IPS-18a (cell line): ENCODE data around the gene EZH2.

Experiments used
- H3K27ac ChIP-seq: one replicate; pipeline ENCODE4 v1.5.1; 2013; ENCODE audit warnings: low read length
- H3K27me3 ChIP-seq: one replicate; pipeline ENCODE4 v1.6.1; 2013; ENCODE audit warnings: mild to moderate bottlenecking, low read length; ENCODE audit not compliant: control insufficient read depth, insufficient read depth
- H3K36me3 ChIP-seq: one replicate; pipeline ENCODE4 v1.6.1; 2013; ENCODE audit warnings: low read depth, low read length; ENCODE audit not compliant: control insufficient read depth
- H3K4me1 ChIP-seq: one replicate; pipeline ENCODE4 v1.6.1; 2013; ENCODE audit warnings: low read depth, low read length; ENCODE audit not compliant: control insufficient read depth
- H3K4me3 ChIP-seq: one replicate; pipeline ENCODE4 v1.5.1; 2013; ENCODE audit warnings: low read length
- H3K9ac ChIP-seq: one replicate; pipeline ENCODE4 v1.6.1; 2013; ENCODE audit warnings: mild to moderate bottlenecking, low read length, moderate library complexity
- H3K9me3 ChIP-seq: one replicate; pipeline ENCODE4 v1.6.1; 2013; ENCODE audit warnings: low read depth, low read length; ENCODE audit not compliant: control insufficient read depth

EZH2 gene

DNA sequence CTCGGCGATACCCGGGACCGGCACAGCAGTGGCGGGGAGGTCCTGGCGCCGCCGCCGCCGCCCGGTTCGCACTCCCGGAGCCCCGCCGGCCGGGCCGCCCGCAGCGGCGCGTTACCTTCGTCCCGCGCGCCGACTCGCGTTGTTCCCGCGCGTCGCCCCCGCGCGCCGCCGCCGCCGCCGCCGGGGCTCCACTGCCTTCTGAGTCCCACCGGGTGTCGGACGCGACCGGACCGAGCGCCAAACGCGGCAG, at the start of gene EZH2:
TSS of gene EZH2 (minus strand) at position 243 of the 250 bp plus-strand sequence. CDS start 36,993 bp downstream, outside the sequence.
- Histone ChIP-seq H3K9me3 (no peaks in the 10 kb centered on the region), H3K27me3 (no peaks in the 10 kb centered on the region), H3K9ac (peak within 1 kb of the TSS; percentile 82), H3K4me1 (peaks cover 7% of the 10 kb centered on the region), H3K36me3 (no peaks in the 10 kb centered on the region), H3K27ac (peak within 1 kb of the TSS; percentile 32), H3K4me3 (peak within 1 kb of the TSS; percentile 66)

DNA sequence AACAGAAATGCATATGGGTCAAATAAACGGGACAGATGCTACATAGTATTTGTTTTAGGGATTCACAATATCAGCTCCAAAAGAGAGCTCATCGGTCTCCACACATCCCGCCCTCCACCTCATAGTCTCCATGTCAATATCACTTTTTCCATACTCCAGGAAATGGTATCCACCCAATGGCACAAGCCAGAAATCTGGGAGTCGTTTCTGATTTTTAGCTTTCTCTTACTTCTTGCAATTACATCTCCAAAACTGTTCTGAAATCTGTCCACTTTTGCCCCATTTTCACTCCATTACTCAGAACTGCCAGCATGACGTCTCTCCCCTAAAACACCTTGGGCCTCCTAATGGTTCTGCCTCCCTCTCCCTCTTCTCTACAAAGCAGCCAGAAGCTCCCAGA, 47.4 kb upstream of the EZH2 start:
- no peaks in the 10 kb centered on the region for H3K4me1 ChIP-seq
- H3K27ac ChIP-seq: no peak overlapping the region
- no peaks in the 10 kb centered on the region for H3K9me3 ChIP-seq
- no peaks in the 10 kb centered on the region for H3K36me3 ChIP-seq
- H3K27me3 ChIP-seq: no peaks in the 10 kb centered on the region
- H3K4me3 ChIP-seq: no peak overlapping the region
- no peak overlapping the region for H3K9ac ChIP-seq

DNA sequence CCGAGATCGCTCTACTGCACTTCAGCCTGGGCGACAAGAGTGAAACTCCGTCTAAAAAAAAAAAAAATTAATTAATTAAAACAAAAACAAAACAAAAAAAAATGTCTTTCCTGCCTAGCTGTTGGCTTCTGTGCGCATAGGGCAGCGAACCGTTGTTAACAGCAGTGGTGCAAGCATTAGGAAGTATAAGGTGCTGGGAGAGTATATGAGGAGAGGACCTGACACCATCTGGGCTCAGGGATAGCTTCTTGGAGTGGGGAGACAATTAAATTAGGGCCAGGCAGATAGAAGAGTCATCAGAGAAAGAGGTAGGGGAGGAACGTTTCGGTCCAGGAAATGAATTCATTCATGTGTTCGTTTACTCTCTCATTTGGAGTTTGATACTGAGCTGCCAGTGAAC, 46.2 kb upstream of the EZH2 start:
- no peak overlapping the region for H3K27ac ChIP-seq
- no peaks in the 10 kb centered on the region for H3K4me1 ChIP-seq

GRCh38 chr7:148929176-148929575, 45.1 kb upstream of the EZH2 start:
- H3K4me3 ChIP-seq: no peak overlapping the region

More for the DNA sequence above, 46.2 kb upstream of the EZH2 start:
- H3K9ac ChIP-seq: no peak overlapping the region
- H3K9me3 ChIP-seq: no peaks in the 10 kb centered on the region
- no peaks in the 10 kb centered on the region for H3K36me3 ChIP-seq
- no peak overlapping the region for H3K4me3 ChIP-seq
- H3K27me3 ChIP-seq: no peaks in the 10 kb centered on the region

GRCh38 chr7:148927123-148928045, 43.3 kb upstream of the EZH2 start:
- H3K9me3 ChIP-seq: no peaks in the 10 kb centered on the region
- H3K4me1 ChIP-seq: no peaks in the 10 kb centered on the region
- H3K36me3 ChIP-seq: no peaks in the 10 kb centered on the region
- no peaks in the 10 kb centered on the region for H3K27me3 ChIP-seq
- no peak overlapping the region for H3K4me3 ChIP-seq
- H3K27ac ChIP-seq: no peak overlapping the region
- no peak overlapping the region for H3K9ac ChIP-seq

More at GRCh38 chr7:148929176-148929575, 45.1 kb upstream of the EZH2 start:
- H3K27ac ChIP-seq: no peak overlapping the region
- no peaks in the 10 kb centered on the region for H3K27me3 ChIP-seq
- H3K9me3 ChIP-seq: no peaks in the 10 kb centered on the region
- no peaks in the 10 kb centered on the region for H3K4me1 ChIP-seq
- no peaks in the 10 kb centered on the region for H3K36me3 ChIP-seq
- H3K9ac ChIP-seq: no peak overlapping the region

DNA sequence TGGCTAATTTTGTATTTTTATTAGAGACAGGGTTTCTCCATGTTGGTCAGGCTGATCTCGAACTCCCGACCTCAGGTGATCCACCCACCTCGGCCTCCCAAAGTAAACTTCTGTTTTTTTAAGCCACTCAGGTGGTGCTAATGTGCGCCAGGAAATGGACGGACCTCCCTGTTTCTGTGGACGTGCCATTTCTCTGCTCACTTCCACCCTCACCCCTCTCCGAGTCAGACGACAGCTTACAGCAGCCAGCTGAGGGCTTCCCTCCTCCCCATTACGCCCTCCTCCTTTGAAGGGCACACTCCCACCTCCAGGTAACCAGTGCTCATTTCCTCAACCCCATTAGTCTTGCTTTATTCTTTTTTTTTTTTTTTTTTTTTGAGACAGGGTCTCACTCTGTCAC, 41.7 kb upstream of the EZH2 start:
- Histone ChIP-seq H3K36me3 (no peaks in the 10 kb centered on the region), H3K9me3 (no peaks in the 10 kb centered on the region), H3K4me1 (no peaks in the 10 kb centered on the region), H3K9ac (no peak overlapping the region), H3K27ac (no peak overlapping the region), H3K4me3 (no peak overlapping the region), H3K27me3 (no peaks in the 10 kb centered on the region)

GRCh38 chr7:148924011-148924410, 39.9 kb upstream of the EZH2 start:
- Histone ChIP-seq H3K4me3 (no peak overlapping the region), H3K9me3 (no peaks in the 10 kb centered on the region), H3K27me3 (no peaks in the 10 kb centered on the region), H3K36me3 (no peaks in the 10 kb centered on the region), H3K4me1 (no peaks in the 10 kb centered on the region), H3K27ac (no peak overlapping the region), H3K9ac (no peak overlapping the region)

- H3K27ac ChIP-seq: no peak overlapping the region
- no peaks in the 10 kb centered on the region for H3K27me3 ChIP-seq
- H3K4me1 ChIP-seq: no peaks in the 10 kb centered on the region
- H3K9me3 ChIP-seq: no peaks in the 10 kb centered on the region
- no peak overlapping the region for H3K9ac ChIP-seq
- H3K4me3 ChIP-seq: no peak overlapping the region
- H3K36me3 ChIP-seq: no peaks in the 10 kb centered on the region
Observed at GRCh38 chr7:148921806-148922205, 37.7 kb upstream of the EZH2 start.

DNA sequence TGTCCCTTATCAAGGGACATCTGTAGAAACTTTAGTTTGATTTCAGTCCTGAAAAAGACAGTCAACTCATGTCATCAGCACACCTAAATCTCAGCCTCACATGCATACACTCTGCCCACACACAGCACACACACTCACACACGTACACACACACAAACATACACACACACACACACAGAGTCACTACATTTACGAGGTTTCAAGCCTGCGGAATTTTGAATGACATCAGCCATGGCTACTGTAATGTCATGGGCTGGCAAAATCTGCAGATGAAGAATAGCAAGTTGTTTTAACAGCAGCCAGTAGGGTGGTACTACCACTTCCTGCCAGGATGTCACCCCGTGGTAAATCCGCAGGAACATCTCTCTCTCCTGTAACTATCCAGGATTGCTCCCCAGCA, 37.1 kb upstream of the EZH2 start:
- Histone ChIP-seq H3K9ac (no peak overlapping the region), H3K4me3 (no peak overlapping the region), H3K36me3 (no peaks in the 10 kb centered on the region), H3K27me3 (no peaks in the 10 kb centered on the region), H3K27ac (no peak overlapping the region), H3K4me1 (no peaks in the 10 kb centered on the region), H3K9me3 (no peaks in the 10 kb centered on the region)

GRCh38 chr7:148919859-148920258, 35.8 kb upstream of the EZH2 start:
- Histone ChIP-seq H3K9me3 (no peaks in the 10 kb centered on the region), H3K4me3 (no peak overlapping the region), H3K9ac (no peak overlapping the region), H3K27ac (no peak overlapping the region), H3K27me3 (no peaks in the 10 kb centered on the region), H3K4me1 (no peaks in the 10 kb centered on the region), H3K36me3 (no peaks in the 10 kb centered on the region)

- no peaks in the 10 kb centered on the region for H3K9me3 ChIP-seq
- H3K27ac ChIP-seq: no peak overlapping the region
- H3K36me3 ChIP-seq: no peaks in the 10 kb centered on the region
- no peaks in the 10 kb centered on the region for H3K27me3 ChIP-seq
- no peak overlapping the region for H3K9ac ChIP-seq
- no peak overlapping the region for H3K4me3 ChIP-seq
- no peaks in the 10 kb centered on the region for H3K4me1 ChIP-seq
Observed at GRCh38 chr7:148918058-148918596, 34.0 kb upstream of the EZH2 start.

- Histone ChIP-seq H3K9ac (no peak overlapping the region), H3K4me1 (no peaks in the 10 kb centered on the region), H3K27ac (no peak overlapping the region), H3K4me3 (no peak overlapping the region), H3K27me3 (no peaks in the 10 kb centered on the region), H3K36me3 (no peaks in the 10 kb centered on the region), H3K9me3 (no peaks in the 10 kb centered on the region)
Observed at GRCh38 chr7:148916186-148916585, 32.1 kb upstream of the EZH2 start.
